GM12878 (cell line): ENCODE results near the gene ETNPPL.

Experiments
- EZH2 ChIP-seq: IDR thresholded peaks from 2 replicates; pipeline ENCODE4 v1.6.1; 2012; ENCODE audit warnings: low read depth, mild to moderate bottlenecking, control low read depth, inconsistent platforms, low read length, borderline replicate concordance; ENCODE audit not compliant: control insufficient read depth
- FOXK2 ChIP-seq: fragments of 450-650 bp; IDR thresholded peaks from 2 replicates; pipeline ENCODE4 v1.6.1; 2017; ENCODE audit warnings: mild to moderate bottlenecking, moderate library complexity
- HDAC6 ChIP-seq: fragments of 200-600 bp; sonication (generic); IDR thresholded peaks from one replicate; pipeline ENCODE4 v1.8.0; 2017; ENCODE audit warnings: antibody characterized with exemption; ENCODE audit not compliant: unreplicated experiment
- HDGF ChIP-seq: fragments of 450-650 bp; IDR thresholded peaks from 2 replicates; pipeline ENCODE4 v1.6.1; 2016; ENCODE audit warnings: antibody characterized with exemption
- POLR2A ChIP-seq: IDR thresholded peaks from 2 replicates; pipeline ENCODE4 v1.6.1; 2011; ENCODE audit warnings: low read depth, mild to moderate bottlenecking, low read length
- POLR2AphosphoS5 ChIP-seq: IDR thresholded peaks from 2 replicates; pipeline ENCODE4 v1.6.1; 2011; ENCODE audit warnings: mild to moderate bottlenecking, low read length, inconsistent platforms
- RELA ChIP-seq: fragments of 450-650 bp; IDR thresholded peaks from 2 replicates; pipeline ENCODE4 v1.8.0; 2014; ENCODE audit warnings: borderline replicate concordance; ENCODE audit not compliant: partially characterized antibody
- SIN3A ChIP-seq: IDR thresholded peaks from 2 replicates; pipeline ENCODE4 v1.6.1; 2012; ENCODE audit warnings: low read depth, low read length, improper control_type of control experiment
- SMC3 ChIP-seq: IDR thresholded peaks from 2 replicates; pipeline ENCODE4 v1.6.1; 2011; ENCODE audit warnings: low read length, improper control_type of control experiment, borderline replicate concordance
- TCF3 ChIP-seq: IDR thresholded peaks from 2 replicates; pipeline ENCODE4 v1.6.1; 2012; ENCODE audit warnings: low read depth, mild to moderate bottlenecking, low read length, borderline replicate concordance; ENCODE audit not compliant: insufficient read depth
- ZZZ3 ChIP-seq: IDR thresholded peaks from 2 replicates; pipeline ENCODE4 v1.6.1; 2011; ENCODE audit warnings: low read depth; ENCODE audit not compliant: control insufficient read depth, insufficient read length
- TF ChIP-seq, protein P1 (sequence below): fragments of 450-650 bp; IDR thresholded peaks from 2 replicates; pipeline ENCODE4 v1.6.1; 2016; ENCODE audit warnings: mild to moderate bottlenecking, moderate library complexity, borderline replicate concordance
- TF ChIP-seq, protein P2 (sequence below): IDR thresholded peaks from 2 replicates; pipeline ENCODE4 v1.6.1; 2011; ENCODE audit warnings: mild to moderate bottlenecking, low read depth, low read length, moderate library complexity; ENCODE audit not compliant: insufficient replicate concordance

DNA sequence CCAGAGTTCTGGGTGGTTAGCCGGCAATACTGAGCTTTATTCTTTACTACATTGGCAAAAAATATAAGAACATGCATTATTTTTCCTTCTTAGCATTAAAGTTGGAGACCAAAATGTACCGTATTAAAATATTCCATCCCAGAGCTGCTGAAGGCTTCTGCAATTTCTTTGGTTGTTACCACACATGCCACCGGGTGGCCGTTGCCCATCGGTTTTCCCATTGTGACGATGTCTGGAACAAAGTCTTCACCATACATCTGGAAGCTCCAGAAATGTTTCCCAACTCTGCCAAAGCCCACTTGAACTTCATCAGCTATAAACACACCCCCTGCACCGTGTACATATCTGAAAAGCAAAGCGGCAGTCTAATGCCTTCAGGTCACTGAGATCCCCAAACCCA, 13.7 kb downstream of the ETNPPL start:
- TF ChIP-seq HDGF (no peak), RELA (no peak), POLR2A (no peak), POLR2AphosphoS5 (no peak), HDAC6 (no peak), TCF3 (no peak), EZH2 (no peak), SMC3 (no peak), ZZZ3 (no peak), FOXK2 (no peak), SIN3A (no peak)
- TF ChIP-seq, protein P1, sequence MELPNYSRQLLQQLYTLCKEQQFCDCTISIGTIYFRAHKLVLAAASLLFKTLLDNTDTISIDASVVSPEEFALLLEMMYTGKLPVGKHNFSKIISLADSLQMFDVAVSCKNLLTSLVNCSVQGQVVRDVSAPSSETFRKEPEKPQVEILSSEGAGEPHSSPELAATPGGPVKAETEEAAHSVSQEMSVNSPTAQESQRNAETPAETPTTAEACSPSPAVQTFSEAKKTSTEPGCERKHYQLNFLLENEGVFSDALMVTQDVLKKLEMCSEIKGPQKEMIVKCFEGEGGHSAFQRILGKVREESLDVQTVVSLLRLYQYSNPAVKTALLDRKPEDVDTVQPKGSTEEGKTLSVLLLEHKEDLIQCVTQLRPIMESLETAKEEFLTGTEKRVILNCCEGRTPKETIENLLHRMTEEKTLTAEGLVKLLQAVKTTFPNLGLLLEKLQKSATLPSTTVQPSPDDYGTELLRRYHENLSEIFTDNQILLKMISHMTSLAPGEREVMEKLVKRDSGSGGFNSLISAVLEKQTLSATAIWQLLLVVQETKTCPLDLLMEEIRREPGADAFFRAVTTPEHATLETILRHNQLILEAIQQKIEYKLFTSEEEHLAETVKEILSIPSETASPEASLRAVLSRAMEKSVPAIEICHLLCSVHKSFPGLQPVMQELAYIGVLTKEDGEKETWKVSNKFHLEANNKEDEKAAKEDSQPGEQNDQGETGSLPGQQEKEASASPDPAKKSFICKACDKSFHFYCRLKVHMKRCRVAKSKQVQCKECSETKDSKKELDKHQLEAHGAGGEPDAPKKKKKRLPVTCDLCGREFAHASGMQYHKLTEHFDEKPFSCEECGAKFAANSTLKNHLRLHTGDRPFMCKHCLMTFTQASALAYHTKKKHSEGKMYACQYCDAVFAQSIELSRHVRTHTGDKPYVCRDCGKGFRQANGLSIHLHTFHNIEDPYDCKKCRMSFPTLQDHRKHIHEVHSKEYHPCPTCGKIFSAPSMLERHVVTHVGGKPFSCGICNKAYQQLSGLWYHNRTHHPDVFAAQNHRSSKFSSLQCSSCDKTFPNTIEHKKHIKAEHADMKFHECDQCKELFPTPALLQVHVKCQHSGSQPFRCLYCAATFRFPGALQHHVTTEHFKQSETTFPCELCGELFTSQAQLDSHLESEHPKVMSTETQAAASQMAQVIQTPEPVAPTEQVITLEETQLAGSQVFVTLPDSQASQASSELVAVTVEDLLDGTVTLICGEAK, result no peak
- TF ChIP-seq, protein P2, sequence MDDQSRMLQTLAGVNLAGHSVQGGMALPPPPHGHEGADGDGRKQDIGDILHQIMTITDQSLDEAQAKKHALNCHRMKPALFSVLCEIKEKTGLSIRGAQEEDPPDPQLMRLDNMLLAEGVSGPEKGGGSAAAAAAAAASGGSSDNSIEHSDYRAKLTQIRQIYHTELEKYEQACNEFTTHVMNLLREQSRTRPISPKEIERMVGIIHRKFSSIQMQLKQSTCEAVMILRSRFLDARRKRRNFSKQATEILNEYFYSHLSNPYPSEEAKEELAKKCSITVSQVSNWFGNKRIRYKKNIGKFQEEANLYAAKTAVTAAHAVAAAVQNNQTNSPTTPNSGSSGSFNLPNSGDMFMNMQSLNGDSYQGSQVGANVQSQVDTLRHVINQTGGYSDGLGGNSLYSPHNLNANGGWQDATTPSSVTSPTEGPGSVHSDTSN, result no peak
